Kidney glomerular epithelial cell (primary cell): ENCODE results near the gene CCDC40.
"Not testable (repeated sequence)": the region's sequence is repeated elsewhere in the genome, so short reads cannot be mapped to it uniquely, and the experiment has no call there.

Source experiments
- DNase-seq: peaks from one replicate; lab custom pipeline; 2025; lab: John Stamatoyannopoulos, UW

The CCDC40 gene

GRCh38 chr17:80083136-80083661 is 46.8 kb downstream of the CCDC40 start:
- no peak for DNase-seq

GRCh38 chr17:80084773-80085172 is 48.3 kb downstream of the CCDC40 start:
- DNase-seq = no peak

GRCh38 chr17:80086081-80086480 is 49.6 kb downstream of the CCDC40 start:
- DNase-seq = no peak

- DNase-seq = no peak
Observed at GRCh38 chr17:80086616-80087015, 50.2 kb downstream of the CCDC40 start.

- no peak for DNase-seq
Observed at GRCh38 chr17:80087346-80088265, 51.2 kb downstream of the CCDC40 start.

GRCh38 chr17:80089762-80090161 is 53.3 kb downstream of the CCDC40 start:
- no peak for DNase-seq

GRCh38 chr17:80090164-80090563 is 53.7 kb downstream of the CCDC40 start:
- not testable (repeated sequence) for DNase-seq

GRCh38 chr17:80091376-80091775 is 54.9 kb downstream of the CCDC40 start:
- DNase-seq = no peak

- DNase-seq = no peak
Observed at GRCh38 chr17:80092959-80093358, 56.5 kb downstream of the CCDC40 start.

GRCh38 chr17:80095038-80095843 is 58.8 kb downstream of the CCDC40 start:
- no peak for DNase-seq

GRCh38 chr17:80095844-80096475 is 59.5 kb downstream of the CCDC40 start:
- DNase-seq = no peak

- DNase-seq = no peak
Observed at GRCh38 chr17:80096561-80097021, 60.1 kb downstream of the CCDC40 start.

GRCh38 chr17:80097127-80097621 is 60.7 kb downstream of the CCDC40 start:
- no peak for DNase-seq

- DNase-seq = no peak
Observed at GRCh38 chr17:80097844-80098691, 61.6 kb downstream of the CCDC40 start.

GRCh38 chr17:80099291-80100034 is 63.0 kb downstream of the CCDC40 start:
- DNase-seq = no peak

GRCh38 chr17:80100035-80100323 is 63.5 kb downstream of the CCDC40 start:
- DNase-seq = no peak

- peak; percentile 44 for DNase-seq
Observed at GRCh38 chr17:80101011-80101945, 64.8 kb downstream of the CCDC40 start, which contains the start of gene GAA. GAA (plus strand) TSS chr17:80101581; CDS start chr17:80104587, 3,006 bp downstream.

- DNase-seq = no peak
Observed at GRCh38 chr17:80101946-80102663, 65.7 kb downstream of the CCDC40 start.
